Mesenchymal stem cell (in vitro differentiated cells and primary cell): Measurements from ENCODE around the gene MSL3B.

Experiments
- DNase-seq: peaks from one replicate; pipeline ENCODE4 v3.0.0-alpha.2; 2013
- H2AFZ ChIP-seq: one replicate; pipeline ENCODE4 v1.6.1; 2013; ENCODE audit warnings: low read depth, mild to moderate bottlenecking, control low read depth, inconsistent platforms, low read length, moderate library complexity
- H2AK5ac ChIP-seq: 2 replicates; pipeline ENCODE4 v1.6.1; 2013; ENCODE audit warnings: low read length, moderate library complexity, mild to moderate bottlenecking, inconsistent platforms; ENCODE audit not compliant: severe bottlenecking
- H2BK120ac ChIP-seq: one replicate; pipeline ENCODE4 v1.6.1; 2013; ENCODE audit warnings: low read depth, mild to moderate bottlenecking, inconsistent platforms, low read length, moderate library complexity
- H2BK12ac ChIP-seq, 2 experiments: one replicate each; pipeline ENCODE4 v1.6.1; 2013; ENCODE audit warnings: inconsistent platforms in 2 of 2, low read length in 2 of 2, mild to moderate bottlenecking in 2 of 2, moderate library complexity in 2 of 2, control low read depth in 1 of 2
- H2BK15ac ChIP-seq: one replicate; pipeline ENCODE4 v1.6.1; 2013; ENCODE audit warnings: mild to moderate bottlenecking, low read depth, inconsistent platforms; ENCODE audit not compliant: poor library complexity, severe bottlenecking
- H2BK5ac ChIP-seq: 2 replicates; pipeline ENCODE4 v1.6.1; 2013; ENCODE audit warnings: low read depth, mild to moderate bottlenecking, low read length, control low read depth, inconsistent platforms; ENCODE audit not compliant: poor library complexity, severe bottlenecking
- H3K14ac ChIP-seq, 2 experiments: one replicate each; pipeline ENCODE4 v1.6.1; 2013; ENCODE audit warnings: inconsistent platforms in 2 of 2, low read length in 2 of 2, control low read depth in 1 of 2, mild to moderate bottlenecking in 1 of 2, moderate library complexity in 1 of 2
- H3K18ac ChIP-seq, 2 experiments: one replicate each; pipeline ENCODE4 v1.6.1; 2013; ENCODE audit warnings: inconsistent platforms in 2 of 2, low read length in 2 of 2, control low read depth in 1 of 2, low read depth in 1 of 2, mild to moderate bottlenecking in 1 of 2
- H3K23ac ChIP-seq, 2 experiments: one replicate each; pipeline ENCODE4 v1.6.1; 2013; ENCODE audit warnings: inconsistent platforms in 2 of 2, low read length in 2 of 2, mild to moderate bottlenecking in 2 of 2, moderate library complexity in 2 of 2, control low read depth in 1 of 2
- H3K27ac ChIP-seq: 2 replicates; pipeline ENCODE4 v1.5.1; 2013; ENCODE audit warnings: mild to moderate bottlenecking, moderate library complexity, low read length, control low read depth, inconsistent platforms; ENCODE audit not compliant: poor library complexity, severe bottlenecking
- H3K27me3 ChIP-seq, 2 experiments: 2 replicates each; pipeline versions ENCODE4 v1.6.1 to v1.7.0; 2013; ENCODE audit warnings: low read length in 2 of 2, mild to moderate bottlenecking in 2 of 2, moderate library complexity in 2 of 2, control low read depth in 1 of 2, inconsistent platforms in 1 of 2; ENCODE audit not compliant: control insufficient read depth in 1 of 2, insufficient read depth in 1 of 2
- H3K36me3 ChIP-seq, 2 experiments: 2 replicates each; pipeline versions ENCODE4 v1.6.1 to v1.7.0; 2013; ENCODE audit warnings: low read length in 2 of 2, control low read depth in 1 of 2, inconsistent platforms in 1 of 2, low read depth in 1 of 2, mild to moderate bottlenecking in 1 of 2; ENCODE audit not compliant: insufficient read depth in 2 of 2, control insufficient read depth in 1 of 2
- H3K4ac ChIP-seq, 2 experiments: one replicate each; pipeline ENCODE4 v1.6.1; 2013; ENCODE audit warnings: inconsistent platforms in 2 of 2, low read length in 2 of 2, mild to moderate bottlenecking in 2 of 2, moderate library complexity in 2 of 2, control low read depth in 1 of 2, low read depth in 1 of 2
- H3K4me1 ChIP-seq: 2 replicates; pipeline ENCODE4 v1.6.1; 2013; ENCODE audit warnings: low read depth, low read length, control low read depth; ENCODE audit not compliant: control insufficient read depth, insufficient read depth
- H3K4me2 ChIP-seq: 2 replicates; pipeline ENCODE4 v1.6.1; 2013; ENCODE audit warnings: low read length, mild to moderate bottlenecking, inconsistent platforms; ENCODE audit not compliant: poor library complexity, severe bottlenecking
- H3K4me3 ChIP-seq, 2 experiments: 2 replicates each; pipeline versions ENCODE4 v1.5.1 to v1.7.0; 2013; ENCODE audit warnings: low read length in 2 of 2, mild to moderate bottlenecking in 2 of 2, control low read depth in 1 of 2, low read depth in 1 of 2; ENCODE audit not compliant: insufficient read depth in 1 of 2
- H3K79me1 ChIP-seq: replicated peaks from 2 replicates; pipeline ENCODE4 v1.6.1; 2013; ENCODE audit warnings: mild to moderate bottlenecking, control low read depth, low read length, inconsistent platforms; ENCODE audit not compliant: poor library complexity, severe bottlenecking
- H3K9ac ChIP-seq: 2 replicates; pipeline ENCODE4 v1.7.0; 2013; ENCODE audit warnings: mild to moderate bottlenecking, low read length, moderate library complexity
- H3K9me3 ChIP-seq: 2 replicates; pipeline ENCODE4 v1.7.0; 2013; ENCODE audit warnings: mild to moderate bottlenecking, low read length; ENCODE audit not compliant: control insufficient read depth
- H4K8ac ChIP-seq: one replicate; pipeline ENCODE4 v1.6.1; 2013; ENCODE audit warnings: inconsistent platforms, mild to moderate bottlenecking, low read length, moderate library complexity
- H4K91ac ChIP-seq: one replicate; pipeline ENCODE4 v1.6.1; 2013; ENCODE audit warnings: mild to moderate bottlenecking, low read length, inconsistent platforms
- WGBS: methylation state at CpG from one replicate; pipeline ENCODE4 v1.1.7; 2013; ENCODE audit warnings: mixed read lengths; 5-methylcytosine and 5-hydroxymethylcytosine counted together

Gene MSL3B

GRCh38 chr2:233819884-233820773 is 48.1 kb downstream of the MSL3B start:
- Histone ChIP-seq H3K27me3 (peaks cover 21 to 27% of the 10 kb centered on the region in 2 experiments), H2AFZ (no peak overlapping the region), H3K23ac (no peak overlapping the region), H4K91ac (no peak overlapping the region), H3K14ac (no peak overlapping the region), H3K79me1 (no peaks in the 10 kb centered on the region), H3K4ac (no peak overlapping the region), H4K8ac (no peak overlapping the region), H3K4me1 (peaks cover 4% of the 10 kb centered on the region), H3K9ac (no peak overlapping the region), H2BK5ac (no peak overlapping the region), H3K27ac (no peak overlapping the region), H3K36me3 (no peaks in the 10 kb centered on the region), H2BK12ac (no peak overlapping the region), H3K4me2 (no peak overlapping the region), H3K18ac (no peak overlapping the region), H2BK120ac (no peak overlapping the region), H3K9me3 (no peaks in the 10 kb centered on the region), H3K4me3 (no peak overlapping the region), H2AK5ac (no peak overlapping the region), H2BK15ac (no peak overlapping the region)
- WGBS = 85% methylated on average over 18 of the region's 18 CpGs
- DNase-seq = no peak

DNA sequence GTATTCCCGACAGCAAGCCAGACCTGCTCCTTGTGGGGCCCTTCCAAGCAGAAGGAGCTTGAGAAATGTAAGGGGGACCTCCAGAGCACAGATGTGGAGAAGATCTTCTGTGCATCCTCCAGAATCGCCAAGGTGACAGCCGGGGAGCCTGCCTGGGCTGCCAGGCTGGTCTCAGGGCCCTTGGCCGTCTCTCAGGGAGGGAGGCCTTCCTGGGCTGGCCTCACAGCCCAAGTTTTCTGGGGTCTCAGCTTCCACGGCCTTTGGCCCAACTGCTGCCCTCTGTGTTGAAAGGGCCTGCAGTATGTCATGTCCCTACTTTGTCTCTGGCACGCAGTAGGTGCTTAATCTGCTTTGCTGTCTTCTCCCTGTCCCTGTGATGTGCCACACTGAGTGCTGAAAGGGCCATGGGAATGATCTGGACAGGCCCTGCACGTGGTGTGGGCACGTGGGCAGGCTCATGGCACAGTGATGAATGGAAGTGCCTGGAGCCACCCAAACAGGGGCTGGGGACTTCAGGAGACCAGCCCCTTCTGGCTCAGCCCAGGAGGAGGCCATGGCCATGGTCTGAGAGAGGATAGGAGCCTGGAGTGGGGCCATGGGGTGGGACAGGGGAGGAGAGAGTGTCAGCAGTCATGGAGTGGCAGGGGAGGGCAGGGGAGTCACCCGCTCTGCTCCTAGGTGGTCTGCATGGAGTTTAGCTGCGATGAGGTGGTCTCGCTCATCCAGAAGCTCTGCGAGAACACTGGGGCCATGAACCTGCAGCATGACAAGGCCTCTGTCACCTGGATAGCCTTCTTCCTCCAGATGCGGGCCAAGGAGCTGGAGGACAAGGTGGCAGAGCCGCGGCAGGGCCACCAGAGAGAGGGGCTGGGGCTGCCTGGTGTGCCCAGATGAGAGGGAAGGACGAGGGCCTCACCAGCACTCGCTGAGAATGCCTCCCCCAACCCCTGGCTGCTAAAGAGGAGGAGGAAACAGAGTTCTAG is 49.3 kb downstream of the MSL3B start:
- no peak overlapping the region for H3K23ac ChIP-seq
- H3K4me2 ChIP-seq = no peak overlapping the region
- H3K36me3 ChIP-seq = no peaks in the 10 kb centered on the region
- H2BK12ac ChIP-seq = no peak overlapping the region
- no peak for DNase-seq
- no peak overlapping the region for H2AK5ac ChIP-seq
- no peak overlapping the region for H4K91ac ChIP-seq
- H3K27ac ChIP-seq = no peak overlapping the region
- no peak overlapping the region for H3K4me3 ChIP-seq
- H3K79me1 ChIP-seq = no peaks in the 10 kb centered on the region
- H3K9me3 ChIP-seq = no peaks in the 10 kb centered on the region
- no peak overlapping the region for H2BK120ac ChIP-seq
- H3K27me3 ChIP-seq = peaks cover 21 to 29% of the 10 kb centered on the region in 2 experiments
- H2BK15ac ChIP-seq = no peak overlapping the region
- H3K9ac ChIP-seq = no peak overlapping the region
- 67% methylated on average over 17 of the region's 17 CpGs for WGBS
- H3K4ac ChIP-seq = no peak overlapping the region
- no peak overlapping the region for H3K18ac ChIP-seq
- H2AFZ ChIP-seq = no peak overlapping the region
- peaks cover 4% of the 10 kb centered on the region for H3K4me1 ChIP-seq
- H3K14ac ChIP-seq = no peak overlapping the region
- no peak overlapping the region for H2BK5ac ChIP-seq
- no peak overlapping the region for H4K8ac ChIP-seq

GRCh38 chr2:233817995-233818638 is 50.1 kb downstream of the MSL3B start:
- no peak overlapping the region for H4K91ac ChIP-seq
- no peak overlapping the region for H3K4ac ChIP-seq
- WGBS = 94% methylated on average over 11 of the region's 11 CpGs
- H2BK12ac ChIP-seq = no peak overlapping the region
- peaks cover 18 to 36% of the 10 kb centered on the region in 2 experiments for H3K27me3 ChIP-seq
- peaks cover 4% of the 10 kb centered on the region for H3K4me1 ChIP-seq
- H3K9me3 ChIP-seq = no peaks in the 10 kb centered on the region
- H3K36me3 ChIP-seq = no peaks in the 10 kb centered on the region
- H3K18ac ChIP-seq = no peak overlapping the region
- no peak overlapping the region for H3K27ac ChIP-seq
- H3K4me3 ChIP-seq = no peak overlapping the region
- no peak overlapping the region for H2BK15ac ChIP-seq
- H3K79me1 ChIP-seq = no peaks in the 10 kb centered on the region
- H2AK5ac ChIP-seq = no peak overlapping the region
- no peak overlapping the region for H3K4me2 ChIP-seq
- H2BK5ac ChIP-seq = no peak overlapping the region
- no peak overlapping the region for H4K8ac ChIP-seq
- no peak overlapping the region for H3K14ac ChIP-seq
- no peak overlapping the region for H2BK120ac ChIP-seq
- no peak overlapping the region for H3K9ac ChIP-seq
- DNase-seq = no peak
- no peak overlapping the region for H3K23ac ChIP-seq
- no peak overlapping the region for H2AFZ ChIP-seq
